Measurements from ENCODE around the gene GADD45G.

- TF ChIP-seq RFX5 (IDR thresholded peaks at IDR 0.05; ENCODE audit: low read depth, low read length) (no peak), CHD2 (IDR thresholded peaks at IDR 0.05; ENCODE audit: borderline replicate concordance, low read depth, low read length) (no peak), CTCF (IDR thresholded peaks at IDR 0.05 in 2 of 3, conservative IDR thresholded peaks at IDR 0.05 in 1 of 3; ENCODE audit: control insufficient read depth in 2 of 3, extremely low read depth in 1 of 3, insufficient read depth in 1 of 3, low read depth in 3 of 3, low read length in 3 of 3) (no peak), BRCA1 (IDR thresholded peaks at IDR 0.05; ENCODE audit: low read depth, low read length) (no peak), CBFB (IDR thresholded peaks at IDR 0.05; ENCODE audit: low read depth) (no peak), RELA (IDR thresholded peaks at IDR 0.05; ENCODE audit: borderline replicate concordance, partially characterized antibody) (no peak), GATAD2B (conservative IDR thresholded peaks at IDR 0.05; ENCODE audit: low read depth) (no peak), PBX3 (IDR thresholded peaks at IDR 0.05; ENCODE audit: insufficient replicate concordance, low read depth, low read length) (no peak), MLLT1 (IDR thresholded peaks at IDR 0.05) (no peak), POLR2A (IDR thresholded peaks at IDR 0.05; ENCODE audit: low read depth, low read length) (no peak), CBX5 (IDR thresholded peaks at IDR 0.05; ENCODE audit: low read depth) (no peak)
- TF ChIP-seq, protein P1, sequence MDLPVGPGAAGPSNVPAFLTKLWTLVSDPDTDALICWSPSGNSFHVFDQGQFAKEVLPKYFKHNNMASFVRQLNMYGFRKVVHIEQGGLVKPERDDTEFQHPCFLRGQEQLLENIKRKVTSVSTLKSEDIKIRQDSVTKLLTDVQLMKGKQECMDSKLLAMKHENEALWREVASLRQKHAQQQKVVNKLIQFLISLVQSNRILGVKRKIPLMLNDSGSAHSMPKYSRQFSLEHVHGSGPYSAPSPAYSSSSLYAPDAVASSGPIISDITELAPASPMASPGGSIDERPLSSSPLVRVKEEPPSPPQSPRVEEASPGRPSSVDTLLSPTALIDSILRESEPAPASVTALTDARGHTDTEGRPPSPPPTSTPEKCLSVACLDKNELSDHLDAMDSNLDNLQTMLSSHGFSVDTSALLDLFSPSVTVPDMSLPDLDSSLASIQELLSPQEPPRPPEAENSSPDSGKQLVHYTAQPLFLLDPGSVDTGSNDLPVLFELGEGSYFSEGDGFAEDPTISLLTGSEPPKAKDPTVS (IDR thresholded peaks at IDR 0.05; ENCODE audit: low read depth, low read length) = no peak
These were observed 9.2 kb upstream of the GADD45G start for GRCh38 chr9:89595646-89596045.

Data from GM12878 (cell line).